GM21737 (cell line): Measurements from ENCODE around the gene SLC13A3.

Experiments
- ATAC-seq: cut with Tn5 transposase; IDR thresholded peaks from one replicate; pipeline ENCODE4 v1.9.1; 2021; ENCODE audit warnings: mild to moderate bottlenecking, moderate library complexity; ENCODE audit not compliant: unreplicated experiment

SLC13A3 gene

GRCh38 chr20:46609043-46609442 lies 42.2 kb downstream of the SLC13A3 start:
- ATAC-seq, result no peak

- ATAC-seq, result no peak
Measured at GRCh38 chr20:46607849-46608497, 43.3 kb downstream of the SLC13A3 start.

GRCh38 chr20:46607191-46607848 lies 43.9 kb downstream of the SLC13A3 start:
- ATAC-seq, result no peak

DNA sequence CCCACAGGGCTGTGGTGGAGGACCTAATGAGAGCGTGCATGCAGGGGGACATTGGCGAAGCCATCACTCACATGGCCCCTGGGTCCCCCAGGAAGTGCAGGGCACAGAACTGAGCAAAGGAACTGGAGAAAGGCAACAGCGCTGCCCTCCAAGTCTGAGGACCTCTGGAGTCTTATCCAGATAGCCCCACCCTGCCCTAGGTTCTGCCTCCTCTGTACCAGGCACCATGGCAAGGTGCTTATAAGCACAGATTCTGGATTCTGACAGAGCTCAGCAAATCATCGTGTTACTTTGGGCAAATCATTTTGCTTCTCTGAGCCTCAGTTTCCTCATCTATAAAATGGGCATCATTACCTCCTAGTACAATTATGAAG lies 44.5 kb downstream of the SLC13A3 start:
- ATAC-seq, result no peak

DNA sequence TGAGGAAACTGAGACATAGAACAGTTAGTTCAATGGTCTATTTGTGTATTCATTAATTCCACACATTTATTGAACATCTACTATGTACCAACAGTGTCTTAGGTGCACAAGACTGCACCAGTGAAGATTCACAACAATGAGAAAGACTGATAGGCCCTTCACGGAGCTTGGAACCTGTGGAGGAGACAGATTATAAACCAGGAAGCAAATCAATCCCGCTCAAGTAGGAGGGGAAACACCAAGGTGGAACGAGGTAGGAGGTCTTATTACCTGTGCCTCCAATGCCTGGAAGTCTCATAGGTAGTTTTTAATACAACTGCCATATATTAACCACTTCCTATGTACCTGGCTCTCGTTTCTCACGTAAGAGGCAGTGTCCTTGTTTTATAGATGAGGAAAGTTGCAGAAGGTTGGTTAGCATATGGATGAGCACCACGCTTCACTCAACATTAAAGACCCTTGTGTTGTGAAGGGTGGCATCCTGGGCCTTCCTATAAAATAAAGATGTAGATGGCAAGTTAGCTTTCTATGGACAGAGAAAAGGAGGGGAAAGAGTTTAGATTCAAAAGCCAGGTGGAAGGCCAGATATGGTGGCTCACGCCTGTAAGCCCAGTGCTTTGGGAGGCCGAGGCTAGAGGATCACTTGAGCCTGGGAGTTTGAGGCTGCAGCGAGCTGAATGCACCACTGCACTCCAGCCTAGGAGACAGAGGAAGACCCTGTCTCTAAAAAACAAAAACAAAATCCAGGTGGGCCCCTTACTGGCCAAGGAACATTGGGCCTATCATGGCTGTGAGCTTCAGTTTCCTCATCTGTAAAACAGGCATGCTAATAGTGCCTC lies 45.1 kb downstream of the SLC13A3 start:
- ATAC-seq, result no peak

DNA sequence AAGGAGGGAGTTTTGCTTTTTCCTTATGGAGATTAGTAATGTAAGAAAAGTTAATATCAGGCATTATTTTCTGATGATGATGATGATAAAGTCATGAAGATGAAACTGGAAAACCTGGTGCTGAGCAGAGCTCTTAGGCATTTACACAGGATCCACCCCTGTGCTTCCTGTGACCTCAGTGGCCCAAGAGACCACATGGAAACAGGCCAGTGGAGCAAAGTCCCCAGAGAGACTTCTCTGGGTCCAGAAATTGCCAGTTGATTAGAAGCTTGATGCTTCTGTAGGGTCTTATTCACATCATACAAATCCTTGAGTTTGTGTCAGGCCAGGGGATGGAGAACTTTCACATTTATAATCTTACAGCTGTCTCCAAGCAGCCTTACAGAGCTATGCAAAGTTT lies 46.1 kb downstream of the SLC13A3 start:
- no peak for ATAC-seq

DNA sequence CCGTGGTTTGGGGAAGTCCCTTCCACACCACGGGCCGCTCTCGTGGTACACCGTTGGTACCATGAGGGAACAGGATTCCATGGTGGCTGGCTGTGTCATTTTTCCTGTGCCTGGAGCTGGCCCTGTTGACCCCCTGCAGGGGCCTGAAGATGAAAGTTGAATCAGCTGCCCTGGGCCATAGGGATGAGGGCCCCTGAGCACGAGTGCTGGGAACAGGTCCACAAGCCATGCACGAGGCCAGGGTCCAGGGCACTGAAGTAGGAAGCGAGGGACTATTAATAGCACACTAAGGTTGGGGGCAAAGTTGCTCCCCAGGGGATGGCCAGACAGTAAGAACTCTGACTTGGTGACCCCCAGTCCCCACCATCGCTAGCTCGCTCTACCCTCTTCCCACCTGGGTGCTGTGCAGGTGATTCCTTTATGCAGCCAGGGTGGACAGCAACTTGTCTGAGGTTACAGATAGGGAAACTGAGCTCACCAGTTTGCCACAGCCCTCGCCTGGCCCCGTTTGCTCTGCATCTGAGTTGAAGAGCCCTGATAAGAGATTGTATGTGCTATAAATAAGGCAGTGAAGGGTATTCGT lies 46.6 kb downstream of the SLC13A3 start:
- ATAC-seq, result no peak

- no peak for ATAC-seq
Measured at GRCh38 chr20:46602429-46602828, 48.8 kb downstream of the SLC13A3 start.

DNA sequence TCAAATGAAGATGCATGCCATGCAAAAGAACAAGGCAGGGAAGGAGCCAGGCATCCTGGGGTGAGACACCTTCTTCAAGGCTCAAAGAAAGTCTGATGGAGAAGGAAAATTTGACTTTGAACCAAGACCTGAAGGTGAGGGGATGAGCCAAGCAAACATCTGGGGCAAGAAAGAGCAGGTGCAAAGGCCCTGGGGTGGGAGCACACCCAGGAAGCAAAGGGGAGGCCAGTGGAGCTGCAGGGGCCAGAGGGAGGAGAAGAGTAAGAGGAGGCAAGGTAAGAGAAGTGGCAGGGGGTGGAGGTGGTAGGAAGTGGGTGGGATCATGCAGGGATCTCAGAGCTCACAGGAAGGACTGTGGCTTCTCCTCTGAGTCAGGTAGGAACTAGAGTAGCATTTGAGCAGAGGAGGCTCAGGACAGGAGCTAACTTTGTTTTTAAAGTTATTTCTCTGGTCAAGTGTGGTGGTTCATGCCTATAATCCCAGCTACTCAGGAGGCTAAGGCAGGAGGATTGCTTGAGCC lies 49.6 kb downstream of the SLC13A3 start:
- no peak for ATAC-seq

- ATAC-seq, result no peak
Measured at GRCh38 chr20:46600286-46600752, 50.9 kb downstream of the SLC13A3 start.

GRCh38 chr20:46599227-46599987 lies 51.9 kb downstream of the SLC13A3 start:
- no peak for ATAC-seq

GRCh38 chr20:46595933-46596332 lies 55.3 kb downstream of the SLC13A3 start:
- ATAC-seq, result no peak

DNA sequence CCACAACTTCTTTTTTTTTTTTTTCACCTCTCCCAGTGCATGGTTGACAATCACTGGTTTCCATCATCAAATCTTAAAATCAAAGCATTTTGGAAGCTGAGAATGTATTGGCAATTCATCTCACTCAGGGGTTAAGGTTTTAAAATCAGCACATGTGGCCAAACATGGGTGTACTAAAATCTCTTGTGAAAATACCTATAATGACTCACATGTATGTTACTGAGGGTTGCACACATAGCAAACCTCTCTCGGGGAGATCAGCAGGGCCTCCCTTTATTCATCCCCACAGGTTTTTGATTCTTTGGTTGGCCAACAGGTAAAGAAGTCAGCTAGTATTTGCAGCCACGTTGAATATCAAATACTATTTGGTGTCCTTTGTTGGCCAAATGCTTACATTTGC lies 56.5 kb downstream of the SLC13A3 start:
- no peak for ATAC-seq

GRCh38 chr20:46592580-46593362 lies 58.5 kb downstream of the SLC13A3 start:
- no peak for ATAC-seq

DNA sequence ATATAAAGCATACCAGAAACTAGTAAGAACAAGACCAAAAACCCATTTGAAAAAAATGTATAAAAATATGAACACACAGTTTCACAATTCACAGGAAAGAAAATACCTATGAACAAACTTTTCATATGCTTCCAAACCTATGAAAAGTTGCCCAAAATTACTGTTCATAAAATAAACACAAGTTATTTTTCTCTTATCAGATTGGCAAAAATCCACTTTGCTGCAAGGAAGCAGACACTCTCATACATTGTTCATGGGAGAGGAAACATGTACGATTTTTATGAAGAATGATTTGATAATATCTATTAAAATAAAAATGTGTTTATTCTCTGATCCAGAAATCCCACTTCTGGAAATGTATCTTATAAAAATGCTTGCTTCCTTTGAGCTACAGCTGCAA lies 60.8 kb downstream of the SLC13A3 start:
- no peak for ATAC-seq

DNA sequence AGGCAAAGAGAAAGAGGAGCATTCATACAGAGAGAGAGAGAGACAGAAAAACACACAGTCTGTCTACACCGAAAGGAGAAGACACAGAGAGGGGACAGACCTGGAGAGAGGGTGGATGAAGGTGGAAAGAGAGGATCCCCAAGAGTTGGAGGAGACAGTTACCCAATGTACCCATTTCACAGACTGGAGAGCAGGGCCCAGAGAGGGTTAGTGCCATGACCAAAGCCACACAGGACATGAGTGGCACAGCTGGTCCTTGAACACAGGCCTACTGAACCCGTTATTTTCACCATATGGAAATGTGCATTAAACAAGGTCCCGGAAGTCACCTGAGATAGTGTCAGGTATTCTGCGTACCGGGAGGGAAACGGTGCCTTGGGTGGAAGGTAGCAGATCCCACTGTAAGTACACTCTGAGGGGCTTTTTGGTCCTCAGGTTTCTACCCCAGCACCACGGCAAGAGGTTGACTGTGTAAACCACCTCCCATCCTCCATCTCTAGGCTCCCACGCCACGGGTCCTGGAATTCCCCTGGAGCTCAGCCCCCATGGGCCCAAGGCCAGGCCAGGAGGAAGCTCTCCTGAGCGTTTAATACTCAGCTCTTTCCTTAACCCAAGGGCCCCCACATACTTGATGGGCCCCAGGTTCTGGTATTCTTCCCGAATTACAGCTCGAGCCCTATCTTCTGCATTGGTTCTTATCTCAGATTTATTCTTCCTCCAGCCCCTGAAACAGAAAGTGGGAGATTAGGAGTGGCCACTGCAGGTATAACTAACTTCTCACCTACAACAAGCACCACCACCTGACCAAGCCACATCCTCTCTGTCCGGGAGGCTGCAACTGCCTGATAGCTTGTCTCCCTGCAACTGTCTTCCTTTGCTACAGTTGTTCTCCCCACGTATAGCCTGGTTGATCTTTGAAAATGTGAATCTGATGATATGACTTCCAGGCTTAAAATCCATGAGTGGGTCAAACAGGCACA lies 62.4 kb downstream of the SLC13A3 start:
- no peak for ATAC-seq

- no peak for ATAC-seq
Measured at GRCh38 chr20:46587986-46588385, 63.3 kb downstream of the SLC13A3 start.

DNA sequence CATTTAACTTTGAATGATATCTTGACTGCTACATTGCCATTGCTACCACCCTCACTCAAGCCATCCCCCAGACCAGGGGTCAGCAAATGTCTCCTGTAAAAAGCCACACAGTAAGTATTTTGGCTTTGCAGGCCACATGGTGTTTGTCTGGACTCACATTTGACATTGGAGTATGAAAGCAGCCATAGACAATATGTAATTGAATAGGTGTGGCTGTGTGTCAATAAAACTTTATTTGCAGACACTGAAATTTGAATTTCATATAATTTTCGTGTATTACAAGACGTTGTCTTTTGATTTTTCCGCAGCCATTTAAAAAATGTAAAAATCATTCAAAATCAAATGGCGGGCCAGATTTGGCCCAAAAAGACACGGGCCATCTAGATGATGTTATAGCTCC lies 64.5 kb downstream of the SLC13A3 start:
- no peak for ATAC-seq

DNA sequence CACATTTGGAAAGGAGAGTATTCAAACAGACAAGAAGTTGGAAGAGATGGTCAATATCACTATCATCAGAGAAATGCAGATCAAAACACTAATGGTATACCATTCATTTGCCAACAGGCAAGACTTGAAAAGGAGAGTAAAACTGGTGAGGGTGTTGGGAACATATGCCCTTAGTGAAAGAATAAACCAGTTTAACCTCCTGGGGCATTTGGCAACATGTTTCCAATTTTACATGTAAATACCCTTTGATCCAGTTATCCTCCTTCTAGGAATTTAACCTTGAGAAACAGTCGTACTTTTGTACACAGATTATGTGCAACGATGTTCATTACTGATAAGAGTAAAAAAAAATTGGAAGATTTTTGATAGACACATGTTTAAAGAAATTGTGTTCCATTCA lies 66.8 kb downstream of the SLC13A3 start:
- no peak for ATAC-seq
